K562 (cell line): Measurements from ENCODE around the gene SKIL. TPM values are rescaled to one million over a fixed set of nuclear protein-coding genes. Genes with fewer than 3 reads are reported as not detected.
A peak's percentile ranks its signal among the peaks of the same experiment; 100 is the strongest.

Source experiments
- ATAC-seq: fragments of 200-7000 bp; cut with Tn5 transposase; 3 replicates; pipeline ENCODE4 v1.9.1; 2020; ENCODE audit warnings: moderate library complexity
- BruUV-seq: library from RNA; stranded (reverse); fragments of 400-500 nt; replicated peaks from 2 replicates; lab custom pipeline; 2021; lab: Mats Ljungman, UMichigan
- CTCF ChIA-PET: fragments of 300-600 bp; formaldehyde crosslinking; extraction: SDS; loops from one replicate; lab custom pipeline; 2021; ENCODE audit warnings: low intra/inter-chr PET ratio; lab: Yijun Ruan, JAX
- POLR2A ChIA-PET: fragments of 300-600, 350-650 bp; sonication (Branson Sonifier 250); formaldehyde crosslinking; extraction: SDS; loops from one replicate; lab custom pipeline; 2021; ENCODE audit warnings: antibody characterized with exemption, inconsistent platforms; lab: Yijun Ruan, JAX
- DNase-seq, 4 experiments: peaks; one replicate each; pipeline versions ENCODE4 v3.0.0 to v3.0.0-alpha.2; 2011 to 2018; ENCODE audit warnings: low spot score in 3 of 4, mixed read lengths in 3 of 4; ENCODE audit errors: extremely low read depth in 1 of 4
- FAIRE-seq: peaks from 2 replicates; lab custom pipeline; 2011; peaks lifted over from hg19 to GRCh38; lab: Jason Lieb, UNC
- H2AFZ ChIP-seq: 2 replicates; pipeline ENCODE4 v1.6.0; 2011; ENCODE audit warnings: low read depth, low read length, control low read depth, inconsistent platforms
- H3K27ac ChIP-seq: fragments of 200-600 bp; 3 replicates; pipeline ENCODE4 v1.8.0; 2011; ENCODE audit warnings: low read depth, mild to moderate bottlenecking, control low read depth, inconsistent platforms, low read length, moderate library complexity, mixed read lengths; ENCODE audit errors: extremely low read depth
- H3K27me3 ChIP-seq, 2 experiments: fragments of 300-600 bp in 1 of 2; 2 replicates in 1 of 2; 3 replicates in 1 of 2; pipeline versions ENCODE4 v1.6.0 to v1.8.0; 2011; ENCODE audit warnings: inconsistent platforms in 2 of 2, low read length in 2 of 2, mild to moderate bottlenecking in 1 of 2, mixed read lengths in 1 of 2, moderate library complexity in 1 of 2; ENCODE audit not compliant: control insufficient read depth in 2 of 2, insufficient read depth in 2 of 2
- H3K36me3 ChIP-seq: fragments of 300-600 bp; 3 replicates; pipeline ENCODE4 v1.8.0; 2011; ENCODE audit warnings: mild to moderate bottlenecking, low read length, inconsistent platforms; ENCODE audit not compliant: control insufficient read depth, insufficient read depth
- H3K4me1 ChIP-seq, 2 experiments: fragments of 200-600 bp in 1 of 2; replicated peaks in 1 of 2; 2 replicates in 1 of 2; 3 replicates in 1 of 2; pipeline versions ENCODE4 v1.5.1 to v1.8.0; 2011; ENCODE audit warnings: inconsistent platforms in 2 of 2, low read length in 2 of 2, mild to moderate bottlenecking in 1 of 2, mixed read lengths in 1 of 2, moderate library complexity in 1 of 2; ENCODE audit not compliant: control insufficient read depth in 2 of 2, insufficient read depth in 2 of 2
- H3K4me2 ChIP-seq: 2 replicates; pipeline ENCODE4 v1.6.1; 2011; ENCODE audit warnings: low read length, control low read depth, inconsistent platforms, mixed read lengths; ENCODE audit not compliant: insufficient read depth
- H3K4me3 ChIP-seq: fragments of 200-600 bp; sonication (generic), shearing (Covaris generic); 2 replicates; pipeline ENCODE4 v1.5.1; 2016; ENCODE audit warnings: control low read depth, inconsistent platforms
- H3K79me2 ChIP-seq: fragments of 200-600 bp; 3 replicates; pipeline ENCODE4 v1.8.0; 2011; ENCODE audit warnings: low read length, inconsistent platforms; ENCODE audit not compliant: control insufficient read depth, insufficient read depth
- H3K9ac ChIP-seq, 2 experiments: 2 replicates each; pipeline versions ENCODE4 v1.6.0 to v1.6.1; 2011; ENCODE audit warnings: low read depth in 2 of 2, low read length in 2 of 2, control low read depth in 1 of 2, inconsistent platforms in 1 of 2, mild to moderate bottlenecking in 1 of 2, mixed read lengths in 1 of 2; ENCODE audit not compliant: insufficient read depth in 1 of 2
- H3K9me1 ChIP-seq: one replicate; pipeline ENCODE4 v1.6.0; 2011; ENCODE audit warnings: inconsistent platforms, mild to moderate bottlenecking, low read length, moderate library complexity; ENCODE audit not compliant: control insufficient read depth, insufficient read depth
- H3K9me3 ChIP-seq: replicated peaks from 2 replicates; pipeline ENCODE4 v1.5.1; 2011; ENCODE audit warnings: low read depth, low read length, inconsistent platforms; ENCODE audit not compliant: control insufficient read depth, insufficient read depth
- H4K20me1 ChIP-seq: replicated peaks from 2 replicates; pipeline ENCODE4 v1.6.1; 2011; ENCODE audit warnings: low read length, inconsistent platforms, mixed read lengths; ENCODE audit not compliant: control insufficient read depth, insufficient read depth
- BACH1 ChIP-seq: fragments of 200-800 bp; sonication (Bioruptor generic); IDR thresholded peaks from 2 replicates; pipeline ENCODE4 v1.6.1; 2016; ENCODE audit warnings: missing genetic modification characterization, missing compliant biosample characterization
- C11orf30 ChIP-seq: fragments of 450-650 bp; IDR thresholded peaks from 2 replicates; pipeline ENCODE4 v1.6.1; 2016; ENCODE audit warnings: low read depth, mild to moderate bottlenecking
- HES1 ChIP-seq: fragments of 450-650 bp; IDR thresholded peaks from 2 replicates; pipeline ENCODE4 v1.6.1; 2016; ENCODE audit warnings: low read depth, mild to moderate bottlenecking, moderate library complexity
- JUND ChIP-seq, 2 experiments: IDR thresholded peaks; 2 replicates in 1 of 2; 3 replicates in 1 of 2; pipeline ENCODE4 v1.6.1; 2011; ENCODE audit warnings: borderline replicate concordance in 2 of 2, low read depth in 2 of 2, low read length in 2 of 2, improper control_type of control experiment in 1 of 2, missing biosample characterization in 1 of 2, missing genetic modification characterization in 1 of 2, missing genetic modification reagents in 1 of 2
- MAFG ChIP-seq: fragments of 450-650 bp; conservative IDR thresholded peaks from 2 replicates; pipeline ENCODE4 v1.6.1; 2016; ENCODE audit warnings: missing genetic modification characterization, missing compliant biosample characterization
- PHF20 ChIP-seq: fragments of 450-650 bp; IDR thresholded peaks from 2 replicates; pipeline ENCODE4 v1.6.1; 2018; ENCODE audit not compliant: partially characterized antibody
- ZFX ChIP-seq: sonication (generic); formaldehyde crosslinking; IDR thresholded peaks from 2 replicates; pipeline ENCODE4 v1.8.0; 2022; ENCODE audit warnings: mild to moderate bottlenecking, missing genetic modification reagents, moderate library complexity
- ZNF316 ChIP-seq: fragments of 450-650 bp; IDR thresholded peaks from 2 replicates; pipeline ENCODE4 v1.6.1; 2016
- WGBS: fragments of 100-300 bp; shearing (Covaris generic); methylation state at CpG from one replicate; pipeline ENCODE4 v1.1.6; 2016; ENCODE audit warnings: low coverage, mixed read lengths; ENCODE audit not compliant: insufficient coverage; ENCODE audit errors: missing lambda C conversion rate; 5-methylcytosine and 5-hydroxymethylcytosine counted together
- in situ Hi-C: fragments of 300-500 bp; cut with MboI; formaldehyde crosslinking; loops from 4 replicates; pipeline ENCODE4 v1.15.0; 2018; ENCODE audit warnings: inconsistent platforms, mixed read lengths
- intact Hi-C: fragments of 100-400 bp; cut with micrococcal nuclease; formaldehyde crosslinking; loops from 2 replicates; pipeline ENCODE4 v1.14.2; 2022
- polyA plus RNA-seq, 8 experiments: library from polyadenylated mRNA; depleted of rRNA in 4 of 8; stranded (reverse) in 5 of 8; unstranded in 3 of 8; fragments of >200 nt; fragmentation: Nextera tagmentation in 2 of 8; fragmentation: Illumina TruSeq in 1 of 8; extraction: Ambion mirVana in 2 of 8; extraction: Trizol in 1 of 8; gene quantifications; 2 replicates each; pipeline versions ENCODE4 v1.2.1 to v1.2.3, GENCODE V29; 2011 to 2014; ENCODE audit warnings: inconsistent platforms in 1 of 8, missing spikeins in 1 of 8
- total RNA-seq, 7 experiments: library from RNA; depleted of rRNA in 6 of 7; stranded (reverse); fragments of >200 nt in 6 of 7; fragmentation: Illumina TruSeq in 2 of 7; extraction: Trizol in 2 of 7; gene quantifications; 2 replicates each; pipeline versions ENCODE4 v1.2.1 to v1.2.3, GENCODE V29; 2011 to 2021; ENCODE audit warnings: low replicate concordance in 1 of 7
- TF ChIP-seq, protein P1 (sequence below), 3 experiments: fragments of 200-800 bp in 1 of 3; fragments of 250-450 bp in 1 of 3; fragments of 450-650 bp in 1 of 3; sonication (Bioruptor Pico) in 1 of 3; sonication (Bioruptor generic) in 1 of 3; formaldehyde crosslinking in 1 of 3; IDR thresholded peaks; 2 replicates each; pipeline versions ENCODE4 v1.6.1 to v1.8.0; 2016 to 2022; ENCODE audit warnings: mild to moderate bottlenecking in 2 of 3, missing genetic modification characterization in 2 of 3, missing compliant biosample characterization in 1 of 3, moderate library complexity in 1 of 3

Gene SKIL
- total and polyA plus RNA-seq, 9 of the 15 experiments (the other 6 are each of a cell fraction or from before 2014, with no cell fraction given): 4.3 to 19.1 (median 9.7) TPM

- ChIA-PET CTCF (no interaction called here), POLR2A (interaction anchor here (1.1 to 1.7 kb wide), 3 partner anchors 10 to 13 kb away, joined by 3 to 5 read pairs (median 5); no protein-coding TSS in a partner anchor)
- Histone ChIP-seq H3K9ac (no peak overlapping the region), H3K9me3 (no peaks in the 10 kb centered on the region), H4K20me1 (no peaks in the 10 kb centered on the region), H3K27me3 (peaks cover 0 to 8% of the 10 kb centered on the region in 2 experiments; a peak in 1 of 5 replicates), H3K4me2 (no peak overlapping the region), H3K4me3 (no peak overlapping the region), H3K27ac (no peak overlapping the region), H3K36me3 (no peaks in the 10 kb centered on the region), H3K4me1 (peaks cover 3 to 6% of the 10 kb centered on the region in 2 experiments; a peak in 2 of 5 replicates), H2AFZ (no peak overlapping the region), H3K9me1 (no peaks in the 10 kb centered on the region), H3K79me2 (no peaks in the 10 kb centered on the region)
- FAIRE-seq: no peak
- intact Hi-C loops (no loop called here), in situ Hi-C loops (no loop called here)
- WGBS: 5% methylated on average over 1 of the region's 1 CpG
- TF ChIP-seq BACH1 (tag): no peak
- peak; percentile 80 for TF ChIP-seq C11orf30
- peak; percentile 48; the same call in 1 of the 2 replicates for TF ChIP-seq MAFG
- TF ChIP-seq PHF20: no peak
- peak; percentile 94 for TF ChIP-seq ZNF316
- no TSS peak for BruUV-seq
- no peak for DNase-seq
- ATAC-seq: no peak
These were observed 81.3 kb downstream of the SKIL start for GRCh38 chr3:170438836-170439235.

DNA sequence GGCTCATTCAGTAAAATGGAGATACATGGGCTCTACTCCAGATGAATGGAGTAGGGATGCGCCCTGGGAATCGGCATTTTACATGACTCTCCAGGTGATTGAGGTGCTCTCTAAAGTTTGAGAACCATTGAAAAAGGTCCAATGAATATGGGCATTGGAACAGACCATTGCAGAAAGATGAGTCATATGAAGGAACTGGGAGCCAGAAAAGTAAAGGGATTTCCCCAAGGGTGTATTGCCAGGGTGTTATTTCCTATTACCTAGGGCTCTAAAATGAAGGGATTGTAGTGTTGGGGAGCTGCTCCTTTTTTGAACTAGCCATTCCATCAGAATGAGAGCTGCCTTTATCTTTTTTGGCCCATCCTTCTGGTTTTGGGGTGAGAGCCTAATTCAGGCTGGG, 82.8 kb downstream of the SKIL start:
- in situ Hi-C loops: no loop called here
- Histone ChIP-seq H3K9me3 (no peaks in the 10 kb centered on the region), H3K4me1 (peaks cover 3 to 6% of the 10 kb centered on the region in 2 experiments; a peak in 2 of 5 replicates), H3K9ac (no peak overlapping the region), H3K4me2 (no peak overlapping the region), H3K36me3 (no peaks in the 10 kb centered on the region), H4K20me1 (no peaks in the 10 kb centered on the region), H2AFZ (no peak overlapping the region), H3K9me1 (no peaks in the 10 kb centered on the region), H3K4me3 (no peak overlapping the region), H3K27ac (no peak overlapping the region), H3K27me3 (peaks cover 0 to 8% of the 10 kb centered on the region in 2 experiments; a peak in 1 of 5 replicates), H3K79me2 (no peaks in the 10 kb centered on the region)
- intact Hi-C loops: no loop called here
- CTCF ChIA-PET: no interaction called here
- POLR2A ChIA-PET: interaction anchor here (0.6 kb wide), 1 partner anchor 108 kb away, joined by 3 read pairs; no protein-coding TSS in a partner anchor
- ATAC-seq (no peak), FAIRE-seq (no peak), DNase-seq (no peak)
- BruUV-seq: no TSS peak
- WGBS: 56% methylated on average over 2 of the region's 2 CpGs
- TF ChIP-seq JUND (IDR thresholded peaks at IDR 0.05; ENCODE audit: borderline replicate concordance, low read depth, low read length) (0 out of 2 replicates have a peak, but pooled peaks have one; percentile 15), JUND (tag; IDR thresholded peaks at IDR 0.05; ENCODE audit: borderline replicate concordance, low read depth, low read length) (no peak; the same call in 2 of the 3 replicates), ZFX (CRISPR knock-in tag) (no peak), HES1 (no peak)
- TF ChIP-seq, protein P1, sequence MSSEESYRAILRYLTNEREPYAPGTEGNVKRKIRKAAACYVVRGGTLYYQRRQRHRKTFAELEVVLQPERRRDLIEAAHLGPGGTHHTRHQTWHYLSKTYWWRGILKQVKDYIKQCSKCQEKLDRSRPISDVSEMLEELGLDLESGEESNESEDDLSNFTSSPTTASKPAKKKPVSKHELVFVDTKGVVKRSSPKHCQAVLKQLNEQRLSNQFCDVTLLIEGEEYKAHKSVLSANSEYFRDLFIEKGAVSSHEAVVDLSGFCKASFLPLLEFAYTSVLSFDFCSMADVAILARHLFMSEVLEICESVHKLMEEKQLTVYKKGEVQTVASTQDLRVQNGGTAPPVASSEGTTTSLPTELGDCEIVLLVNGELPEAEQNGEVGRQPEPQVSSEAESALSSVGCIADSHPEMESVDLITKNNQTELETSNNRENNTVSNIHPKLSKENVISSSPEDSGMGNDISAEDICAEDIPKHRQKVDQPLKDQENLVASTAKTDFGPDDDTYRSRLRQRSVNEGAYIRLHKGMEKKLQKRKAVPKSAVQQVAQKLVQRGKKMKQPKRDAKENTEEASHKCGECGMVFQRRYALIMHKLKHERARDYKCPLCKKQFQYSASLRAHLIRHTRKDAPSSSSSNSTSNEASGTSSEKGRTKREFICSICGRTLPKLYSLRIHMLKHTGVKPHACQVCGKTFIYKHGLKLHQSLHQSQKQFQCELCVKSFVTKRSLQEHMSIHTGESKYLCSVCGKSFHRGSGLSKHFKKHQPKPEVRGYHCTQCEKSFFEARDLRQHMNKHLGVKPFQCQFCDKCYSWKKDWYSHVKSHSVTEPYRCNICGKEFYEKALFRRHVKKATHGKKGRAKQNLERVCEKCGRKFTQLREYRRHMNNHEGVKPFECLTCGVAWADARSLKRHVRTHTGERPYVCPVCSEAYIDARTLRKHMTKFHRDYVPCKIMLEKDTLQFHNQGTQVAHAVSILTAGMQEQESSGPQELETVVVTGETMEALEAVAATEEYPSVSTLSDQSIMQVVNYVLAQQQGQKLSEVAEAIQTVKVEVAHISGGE (CRISPR knock-in tag; IDR thresholded peaks at IDR 0.05): no peak
